HepG2 (cell line): ENCODE measurements around the gene MTREX. TPM values are rescaled to one million over a fixed set of nuclear protein-coding genes. Genes with fewer than 3 reads are reported as not detected.

ENCODE experiments used
- AGO1 ChIP-seq: fragments of 200-400 bp; formaldehyde crosslinking; IDR thresholded peaks from 2 replicates; pipeline ENCODE4 v1.6.1; 2017; ENCODE audit warnings: mild to moderate bottlenecking, low read depth, low read length, moderate library complexity; ENCODE audit not compliant: poor library complexity, severe bottlenecking
- ATF7 ChIP-seq, 2 experiments: fragments of 450-650 bp in 1 of 2; sonication (generic) in 1 of 2; formaldehyde crosslinking in 1 of 2; IDR thresholded peaks; 2 replicates each; pipeline versions ENCODE4 v1.4.0 to v1.6.1; 2016 to 2020; ENCODE audit warnings: antibody characterized with exemption in 1 of 2, mild to moderate bottlenecking in 1 of 2, missing genetic modification reagents in 1 of 2
- CEBPZ ChIP-seq: IDR thresholded peaks from 2 replicates; pipeline ENCODE4 v1.6.1; 2012; ENCODE audit warnings: low read length, improper control_type of control experiment
- GATAD1 ChIP-seq: IDR thresholded peaks from 2 replicates; pipeline ENCODE4 v1.6.1; 2016; ENCODE audit warnings: missing genetic modification reagents, missing compliant biosample characterization
- HDAC1 ChIP-seq: sonication (generic); formaldehyde crosslinking; IDR thresholded peaks from 2 replicates; pipeline ENCODE4 v1.5.1; 2020; ENCODE audit warnings: mild to moderate bottlenecking, missing genetic modification reagents
- IRX3 ChIP-seq: sonication (generic); formaldehyde crosslinking; IDR thresholded peaks from 2 replicates; pipeline ENCODE4 v1.8.1; 2023; ENCODE audit warnings: mild to moderate bottlenecking, low read depth, missing genetic modification reagents, borderline replicate concordance
- MXD1 ChIP-seq: sonication (generic); formaldehyde crosslinking; IDR thresholded peaks from 2 replicates; pipeline ENCODE4 v1.4.0; 2020; ENCODE audit warnings: mild to moderate bottlenecking, missing genetic modification reagents
- NFKBIZ ChIP-seq: IDR thresholded peaks from 2 replicates; pipeline ENCODE4 v1.6.1; 2018; ENCODE audit warnings: missing genetic modification reagents, missing compliant biosample characterization
- NFYB ChIP-seq: sonication (generic); formaldehyde crosslinking; IDR thresholded peaks from 2 replicates; pipeline ENCODE4 v1.4.0; 2020; ENCODE audit warnings: missing genetic modification reagents
- SALL1 ChIP-seq: sonication (generic); formaldehyde crosslinking; IDR thresholded peaks from 2 replicates; pipeline ENCODE4 v1.8.0; 2022; ENCODE audit warnings: mild to moderate bottlenecking, missing genetic modification reagents
- SNAI1 ChIP-seq: sonication (generic); formaldehyde crosslinking; IDR thresholded peaks from 2 replicates; pipeline ENCODE4 v1.5.0; 2020; ENCODE audit warnings: mild to moderate bottlenecking, missing genetic modification reagents, borderline replicate concordance
- SSRP1 ChIP-seq: IDR thresholded peaks from 2 replicates; pipeline ENCODE4 v1.6.1; 2016; ENCODE audit warnings: control low read depth
- STAT5B ChIP-seq: sonication (generic); formaldehyde crosslinking; IDR thresholded peaks from 2 replicates; pipeline ENCODE4 v1.4.0; 2020; ENCODE audit warnings: missing genetic modification reagents
- ZFP36L1 ChIP-seq: sonication (generic); formaldehyde crosslinking; IDR thresholded peaks from 2 replicates; pipeline ENCODE4 v1.8.0; 2022; ENCODE audit warnings: mild to moderate bottlenecking, missing genetic modification reagents, moderate library complexity
- ZFP91 ChIP-seq: sonication (generic); formaldehyde crosslinking; IDR thresholded peaks from 2 replicates; pipeline ENCODE4 v1.9.0; 2022; ENCODE audit warnings: missing genetic modification reagents, mild to moderate bottlenecking, borderline replicate concordance
- ZNF260 ChIP-seq: sonication (generic); formaldehyde crosslinking; IDR thresholded peaks from 2 replicates; pipeline ENCODE4 v1.4.0; 2020; ENCODE audit warnings: missing genetic modification reagents, low read depth, mild to moderate bottlenecking, borderline replicate concordance
- ZNF547 ChIP-seq: sonication (generic); formaldehyde crosslinking; IDR thresholded peaks from 2 replicates; pipeline ENCODE4 v1.5.1; 2020; ENCODE audit warnings: mild to moderate bottlenecking, missing genetic modification reagents
- ZNF570 ChIP-seq: sonication (generic); formaldehyde crosslinking; IDR thresholded peaks from 2 replicates; pipeline ENCODE4 v1.4.0; 2020; ENCODE audit warnings: mild to moderate bottlenecking, missing genetic modification reagents, borderline replicate concordance
- ZNF598 ChIP-seq: sonication (generic); formaldehyde crosslinking; IDR thresholded peaks from 2 replicates; pipeline ENCODE4 v1.5.1; 2020; ENCODE audit warnings: mild to moderate bottlenecking, missing genetic modification reagents, borderline replicate concordance
- ZNF616 ChIP-seq: sonication (generic); formaldehyde crosslinking; IDR thresholded peaks from 2 replicates; pipeline ENCODE4 v1.5.0; 2020; ENCODE audit warnings: low read depth, mild to moderate bottlenecking, missing genetic modification reagents
- ZNF670 ChIP-seq: sonication (generic); formaldehyde crosslinking; IDR thresholded peaks from 2 replicates; pipeline ENCODE4 v1.8.0; 2022; ENCODE audit warnings: mild to moderate bottlenecking, missing genetic modification reagents, borderline replicate concordance
- ZNF703 ChIP-seq: sonication (generic); formaldehyde crosslinking; IDR thresholded peaks from 2 replicates; pipeline ENCODE4 v1.5.1; 2020; ENCODE audit warnings: missing genetic modification reagents, mild to moderate bottlenecking, moderate library complexity, borderline replicate concordance
- ZNF749 ChIP-seq: sonication (generic); formaldehyde crosslinking; IDR thresholded peaks from 2 replicates; pipeline ENCODE4 v1.8.0; 2022; ENCODE audit warnings: mild to moderate bottlenecking, missing genetic modification reagents, moderate library complexity, borderline replicate concordance
- polyA plus RNA-seq, 8 experiments: library from polyadenylated mRNA; depleted of rRNA in 3 of 8; stranded (reverse) in 7 of 8; unstranded in 1 of 8; fragments of >200 nt; fragmentation: Illumina TruSeq in 4 of 8; extraction: Trizol in 4 of 8; gene quantifications; 2 replicates each; pipeline versions ENCODE4 v1.2.1 to v1.2.3, GENCODE V29; 2011 to 2016; ENCODE audit warnings: low read depth in 4 of 8, missing spikeins in 1 of 8, mixed read lengths in 1 of 8; ENCODE audit not compliant: insufficient read depth in 1 of 8
- total RNA-seq, 5 experiments: library from RNA; depleted of rRNA; stranded (reverse); fragments of >200 nt; fragmentation: Illumina TruSeq; extraction: Trizol; gene quantifications; 2 replicates each; pipeline ENCODE4 v1.2.3, GENCODE V29; 2016; ENCODE audit warnings: low read depth in 1 of 5

Gene MTREX
- total and polyA plus RNA-seq, 2 of the 13 experiments (the other 11 are each of a cell fraction or from before 2014, with no cell fraction given) = 16.4 to 91.5 TPM

GRCh38 chr5:55307383-55308253 is at the start of gene MTREX, which contains the start of gene DHX29 (continued):
- TF ChIP-seq SNAI1 (no peak), NFKBIZ (no peak), ZNF616 (0 out of 2 replicates have a peak, but pooled peaks have one; percentile 15), CEBPZ (no peak), ZNF570 (no peak), SALL1 (CRISPR knock-in tag) (peak; percentile 56), IRX3 (CRISPR knock-in tag) (peak; percentile 80; the same call in 1 of the 2 replicates), AGO1 (peak; percentile 39), MXD1 (CRISPR knock-in tag) (peak; percentile 36; the same call in 1 of the 2 replicates), NFYB (peak; percentile 84), ZNF670 (CRISPR knock-in tag) (peak; percentile 91), ZNF703 (CRISPR knock-in tag) (no peak), ZNF749 (no peak), SSRP1 (no peak), ZFP36L1 (0 out of 2 replicates have a peak, but pooled peaks have one; percentile 77), ZNF598 (CRISPR knock-in tag) (peak; percentile 42; the same call in 1 of the 2 replicates), ATF7 (IDR thresholded peaks at IDR 0.05) (peak; percentile 58), ATF7 (CRISPR knock-in tag; IDR thresholded peaks at IDR 0.05) (peak; percentile 71; the same call in 1 of the 2 replicates), GATAD1 (CRISPR knock-in tag) (peak; percentile 91), HDAC1 (CRISPR knock-in tag) (peak; percentile 80), STAT5B (peak; percentile 60; the same call in 1 of the 2 replicates), ZNF547 (CRISPR knock-in tag) (peak; percentile 85; the same call in 1 of the 2 replicates), ZFP91 (CRISPR knock-in tag) (peak; percentile 77; the same call in 1 of the 2 replicates), ZNF260 (CRISPR knock-in tag) (no peak)
